ENCODE measurements around the gene AFDN.

Gene AFDN

GRCh38 chr6:167932468-167933276 lies 106.0 kb downstream of the AFDN start:
- no peak for DNase-seq

- no peak for DNase-seq
Measured at GRCh38 chr6:167933290-167933689, 106.6 kb downstream of the AFDN start.

- DNase-seq = no peak
Measured at GRCh38 chr6:167933847-167934246, 107.1 kb downstream of the AFDN start.

GRCh38 chr6:167934426-167934864 lies 107.7 kb downstream of the AFDN start:
- no peak for DNase-seq

- DNase-seq = no peak
Measured at GRCh38 chr6:167936051-167936450, 109.3 kb downstream of the AFDN start.

- no peak for DNase-seq
Measured at GRCh38 chr6:167937301-167937700, 110.6 kb downstream of the AFDN start.

GRCh38 chr6:167937948-167938911 lies 111.5 kb downstream of the AFDN start:
- DNase-seq = no peak

- DNase-seq = no peak
Measured at GRCh38 chr6:167941822-167942221, 115.1 kb downstream of the AFDN start.

- DNase-seq = no peak
Measured at GRCh38 chr6:167944130-167944529, 117.4 kb downstream of the AFDN start.

GRCh38 chr6:167946007-167946406 lies 119.3 kb downstream of the AFDN start:
- DNase-seq = no peak

- no peak for DNase-seq
Measured at GRCh38 chr6:167946604-167947003, 119.9 kb downstream of the AFDN start.

GRCh38 chr6:167947716-167948115 lies 121.0 kb downstream of the AFDN start:
- no peak for DNase-seq

- no peak for DNase-seq
Measured at GRCh38 chr6:167948716-167949115, 122.0 kb downstream of the AFDN start.

- DNase-seq = no peak
Measured at GRCh38 chr6:167949121-167949684, 122.5 kb downstream of the AFDN start.

GRCh38 chr6:167951781-167952511 lies 125.2 kb downstream of the AFDN start:
- DNase-seq = no peak

GRCh38 chr6:167952512-167952859 lies 125.8 kb downstream of the AFDN start:
- no peak for DNase-seq

- no peak for DNase-seq
Measured at GRCh38 chr6:167953551-167953950, 126.8 kb downstream of the AFDN start.

GRCh38 chr6:167954151-167954550 lies 127.4 kb downstream of the AFDN start:
- DNase-seq = no peak

- DNase-seq = no peak
Measured at GRCh38 chr6:167956491-167956890, 129.8 kb downstream of the AFDN start.

- no peak for DNase-seq
Measured at GRCh38 chr6:167956983-167957492, 130.3 kb downstream of the AFDN start.

- DNase-seq = no peak
Measured at GRCh38 chr6:167957626-167958025, 130.9 kb downstream of the AFDN start.

- DNase-seq = no peak
Measured at GRCh38 chr6:167960579-167960978, 133.9 kb downstream of the AFDN start.

GRCh38 chr6:167962711-167963110 lies 136.0 kb downstream of the AFDN start:
- DNase-seq = no peak
